Spleen (tissue), 7 donors: Measurements from ENCODE around the gene RBM34.

Experiments
- POLR2A ChIP-seq, 3 donors: fragments of 450-650 bp; IDR thresholded peaks; one replicate each; pipeline ENCODE4 v1.5.1; 2017; ENCODE audit warnings: antibody characterized with exemption in 3 of 3, mild to moderate bottlenecking in 1 of 3
- POLR2AphosphoS5 ChIP-seq, 3 donors: sonication (generic); formaldehyde crosslinking; IDR thresholded peaks; one replicate each; pipeline ENCODE4 v1.5.1; 2017; ENCODE audit warnings: antibody characterized with exemption in 3 of 3
- TF ChIP-seq, protein P1 (sequence below), 11 experiments: fragments of 200-600 bp in 7 of 11; fragments of 450-650 bp in 4 of 11; sonication (generic) in 4 of 11; IDR thresholded peaks in 8 of 11; conservative IDR thresholded peaks in 3 of 11; 1 replicate in 7 of 11; 2 replicates in 4 of 11; pipeline versions ENCODE4 v1.4.0 to v1.8.0; 2016 to 2021; ENCODE audit warnings: antibody characterized with exemption in 11 of 11, inconsistent platforms in 4 of 11, mild to moderate bottlenecking in 1 of 11
- donor health status: DM: no; HTN: no; CAD: no; lungs with moderate emphysema.
- donor health status: DM: no; HTN: no; CAD: no.
- donor health status: DM: no; HTN: no; CAD: no.

DNA sequence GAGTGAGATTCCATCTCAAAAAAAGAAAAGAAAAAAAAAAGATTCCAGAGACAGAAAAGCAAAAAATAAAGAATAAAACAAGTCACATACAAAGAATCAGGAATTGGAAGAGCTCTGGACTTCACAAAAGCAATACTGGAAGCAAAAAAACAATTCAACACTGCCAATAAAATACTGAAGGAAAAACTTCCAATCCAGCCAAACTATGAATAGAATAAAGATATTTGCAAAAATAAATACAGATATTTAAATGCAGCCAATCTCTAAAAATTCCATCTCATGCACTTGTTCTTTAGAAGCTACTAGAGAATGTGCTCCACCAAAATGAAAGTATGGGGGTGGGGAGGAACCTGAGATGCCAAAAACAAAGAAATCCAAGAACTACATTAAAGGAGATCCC is 29.4 kb upstream of the RBM34 start:
- TF ChIP-seq POLR2A (IDR thresholded peaks at IDR 0.05) (no peak), POLR2AphosphoS5 (IDR thresholded peaks at IDR 0.05) (no peak)
- TF ChIP-seq, protein P1, sequence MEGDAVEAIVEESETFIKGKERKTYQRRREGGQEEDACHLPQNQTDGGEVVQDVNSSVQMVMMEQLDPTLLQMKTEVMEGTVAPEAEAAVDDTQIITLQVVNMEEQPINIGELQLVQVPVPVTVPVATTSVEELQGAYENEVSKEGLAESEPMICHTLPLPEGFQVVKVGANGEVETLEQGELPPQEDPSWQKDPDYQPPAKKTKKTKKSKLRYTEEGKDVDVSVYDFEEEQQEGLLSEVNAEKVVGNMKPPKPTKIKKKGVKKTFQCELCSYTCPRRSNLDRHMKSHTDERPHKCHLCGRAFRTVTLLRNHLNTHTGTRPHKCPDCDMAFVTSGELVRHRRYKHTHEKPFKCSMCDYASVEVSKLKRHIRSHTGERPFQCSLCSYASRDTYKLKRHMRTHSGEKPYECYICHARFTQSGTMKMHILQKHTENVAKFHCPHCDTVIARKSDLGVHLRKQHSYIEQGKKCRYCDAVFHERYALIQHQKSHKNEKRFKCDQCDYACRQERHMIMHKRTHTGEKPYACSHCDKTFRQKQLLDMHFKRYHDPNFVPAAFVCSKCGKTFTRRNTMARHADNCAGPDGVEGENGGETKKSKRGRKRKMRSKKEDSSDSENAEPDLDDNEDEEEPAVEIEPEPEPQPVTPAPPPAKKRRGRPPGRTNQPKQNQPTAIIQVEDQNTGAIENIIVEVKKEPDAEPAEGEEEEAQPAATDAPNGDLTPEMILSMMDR (IDR thresholded peaks at IDR 0.05 in 8 of 11, conservative IDR thresholded peaks at IDR 0.05 in 3 of 11), result no peak
